ENCODE measurements around the gene GALK1. TPM values are rescaled to one million over a fixed set of nuclear protein-coding genes. Genes with fewer than 3 reads are reported as not detected.

GALK1 gene
- total RNA-seq, 1 donor from 2014 or later: 11.4 TPM

- DNase-seq: no peak
These were observed 40.7 kb downstream of the GALK1 start for GRCh38 chr17:75724016-75725003.

GRCh38 chr17:75723171-75723930, 41.6 kb downstream of the GALK1 start:
- no peak for DNase-seq

DNA sequence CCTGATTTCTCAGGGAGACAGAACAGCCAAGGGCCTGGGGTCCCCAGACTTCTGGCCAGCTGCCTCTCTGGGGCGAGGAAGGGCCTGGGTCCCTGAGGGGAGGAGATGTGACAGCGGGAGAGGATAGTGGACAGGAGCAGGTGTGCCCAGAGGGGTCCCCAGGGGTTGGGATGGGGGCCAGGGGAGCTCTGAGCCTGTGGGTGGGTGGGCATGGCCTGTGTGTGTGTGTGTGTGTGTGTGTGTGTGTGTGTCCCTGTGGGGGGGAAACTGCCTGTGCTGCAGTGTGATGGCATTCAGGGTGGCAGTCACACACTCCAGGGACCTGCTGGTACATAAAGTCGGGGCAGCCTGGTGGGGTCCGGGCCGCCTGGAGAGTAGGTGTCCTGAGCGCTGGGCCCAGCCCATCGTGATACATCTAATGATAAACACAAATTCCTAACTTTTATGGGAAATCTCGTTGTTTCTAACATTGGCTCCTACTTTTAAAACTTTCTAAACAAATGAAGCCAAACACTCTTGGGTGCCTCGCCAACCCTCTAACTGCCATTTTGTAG, 42.4 kb downstream of the GALK1 start:
- no peak for DNase-seq

DNA sequence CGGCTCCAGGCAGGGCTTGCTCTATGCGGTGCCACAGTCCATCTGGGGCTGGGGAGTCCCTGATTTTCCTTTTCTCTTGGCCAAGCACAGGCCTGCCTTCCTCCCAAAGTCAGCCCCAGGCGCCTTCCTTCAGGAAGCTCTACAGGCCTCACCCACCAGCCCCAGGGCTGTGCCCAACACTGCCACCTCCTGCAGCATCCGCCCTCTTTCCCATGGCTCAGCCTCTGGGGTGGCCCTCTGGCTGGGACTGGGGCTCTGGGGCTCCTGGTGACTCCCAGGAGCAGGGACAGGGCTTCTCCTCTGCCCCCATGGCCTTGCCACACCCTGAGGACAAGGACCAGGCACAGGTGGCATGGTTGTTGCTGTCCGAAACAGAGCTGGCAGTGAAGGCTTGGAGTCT, 42.9 kb downstream of the GALK1 start:
- no peak for DNase-seq

GRCh38 chr17:75721463-75722011, 43.5 kb downstream of the GALK1 start:
- no peak for DNase-seq

- DNase-seq: no peak
These were observed 44.1 kb downstream of the GALK1 start, which contains the start of gene ITGB4 for GRCh38 chr17:75720656-75721462. Gene ITGB4 (plus strand): TSS chr17:75721459. CDS start chr17:75724704, 3,245 bp downstream.

- DNase-seq: no peak
These were observed 45.3 kb downstream of the GALK1 start for GRCh38 chr17:75719732-75720131.

- DNase-seq: no peak
These were observed 52.5 kb downstream of the GALK1 start for GRCh38 chr17:75712446-75712845.

Other genes starting within 250 kb of the GALK1 start
- gene CASKIN2, start 249.7 kb downstream of the GALK1 start, total RNA-seq: 4.8 TPM
- gene TSEN54, start 248.7 kb downstream of the GALK1 start, total RNA-seq: 8.1 TPM
- gene LLGL2, start 239.5 kb downstream of the GALK1 start, total RNA-seq: 2.7 TPM
- gene MYO15B, start 177.4 kb downstream of the GALK1 start, total RNA-seq: 15.9 TPM
- 0.47 TPM for gene SMIM5, start 131.8 kb downstream of the GALK1 start, total RNA-seq
- gene RECQL5, start 98.0 kb downstream of the GALK1 start, total RNA-seq: 9.8 TPM
- 34.0 TPM for gene SAP30BP, start 97.9 kb downstream of the GALK1 start, total RNA-seq
- gene ITGB4, start 43.7 kb downstream of the GALK1 start, total RNA-seq: 2.7 TPM
- 29.2 TPM for gene UNK, start 19.6 kb upstream of the GALK1 start, total RNA-seq
- gene UNC13D, start 79.2 kb upstream of the GALK1 start, total RNA-seq: 1.1 TPM
- 25.9 TPM for gene WBP2, start 90.1 kb upstream of the GALK1 start, total RNA-seq
- gene TRIM47, start 113.4 kb upstream of the GALK1 start, total RNA-seq: 12.3 TPM
- gene TRIM65, start 131.8 kb upstream of the GALK1 start, total RNA-seq: 11.9 TPM
- gene MRPL38, start 139.7 kb upstream of the GALK1 start, total RNA-seq: 30.7 TPM
- gene FBF1, start 175.8 kb upstream of the GALK1 start, total RNA-seq: 10.1 TPM
- gene ACOX1, start 214.0 kb upstream of the GALK1 start, total RNA-seq: 94.1 TPM
- gene TEN1, start 214.0 kb upstream of the GALK1 start, total RNA-seq: 7.3 TPM
- gene CDK3, start 235.7 kb upstream of the GALK1 start, total RNA-seq: 0.78 TPM